22Rv1 (cell line): ENCODE data around the gene P2RX1.

Experiments used
- CTCF ChIP-seq: fragments of 450-650 bp; IDR thresholded peaks from 2 replicates; pipeline ENCODE4 v1.5.1; 2017; ENCODE audit warnings: mild to moderate bottlenecking
- ZFX ChIP-seq: fragments of 450-650 bp; IDR thresholded peaks from 2 replicates; pipeline ENCODE4 v1.6.1; 2017; ENCODE audit warnings: antibody characterized with exemption, borderline replicate concordance

DNA sequence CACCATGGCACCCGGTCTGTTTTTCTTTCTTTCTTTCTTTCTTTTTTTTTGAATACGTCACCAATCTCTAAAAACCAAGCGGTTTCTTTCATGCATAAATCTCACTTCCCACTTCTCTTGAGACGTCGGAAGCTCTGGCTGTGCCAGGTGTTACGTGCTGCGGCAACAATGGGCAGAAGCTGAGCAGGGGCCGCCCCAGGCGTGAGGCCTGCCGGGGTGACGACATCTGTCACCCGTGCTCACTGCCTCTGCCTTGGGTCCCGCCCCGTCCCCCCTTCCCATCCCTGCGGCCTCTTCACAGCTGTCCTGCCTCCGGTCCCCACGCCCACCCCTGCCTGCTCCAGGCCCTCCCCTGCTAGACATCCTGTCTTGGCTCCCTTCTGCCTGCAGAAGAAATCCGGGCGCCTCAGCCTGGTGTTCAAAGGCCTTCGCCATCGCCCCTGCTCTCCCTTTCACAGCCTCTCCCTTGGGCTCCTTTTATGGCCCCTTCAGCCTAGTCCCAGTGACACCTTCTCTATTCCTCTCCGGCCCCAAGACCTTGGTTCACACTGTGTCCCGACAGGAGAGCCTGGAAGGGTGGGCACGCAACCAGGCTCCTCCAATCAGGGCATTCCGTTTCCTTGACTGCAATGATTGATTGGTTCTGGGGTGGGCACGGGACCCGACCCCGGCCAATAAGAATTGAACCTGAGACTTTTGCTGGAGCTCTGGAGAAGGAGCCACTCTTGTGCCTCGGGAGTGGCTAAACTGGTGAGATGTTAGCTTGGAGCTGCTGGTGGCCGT is 4.8 kb downstream of the P2RX1 start:
- no peak for TF ChIP-seq CTCF
- no peak for TF ChIP-seq ZFX
